ENCODE measurements around the gene MRO. TPM values are rescaled to one million over a fixed set of nuclear protein-coding genes. Genes with fewer than 3 reads are reported as not detected.
"Not testable (repeated sequence)": the region's sequence is repeated elsewhere in the genome, so short reads cannot be mapped to it uniquely, and the experiment has no call there.

Gene MRO
- polyA plus RNA-seq (2013, experiment 1 of 2; ENCODE audit: insufficient read length), result not detected
- not detected for polyA plus RNA-seq (2013, experiment 2 of 2; ENCODE audit: insufficient read length)

DNA sequence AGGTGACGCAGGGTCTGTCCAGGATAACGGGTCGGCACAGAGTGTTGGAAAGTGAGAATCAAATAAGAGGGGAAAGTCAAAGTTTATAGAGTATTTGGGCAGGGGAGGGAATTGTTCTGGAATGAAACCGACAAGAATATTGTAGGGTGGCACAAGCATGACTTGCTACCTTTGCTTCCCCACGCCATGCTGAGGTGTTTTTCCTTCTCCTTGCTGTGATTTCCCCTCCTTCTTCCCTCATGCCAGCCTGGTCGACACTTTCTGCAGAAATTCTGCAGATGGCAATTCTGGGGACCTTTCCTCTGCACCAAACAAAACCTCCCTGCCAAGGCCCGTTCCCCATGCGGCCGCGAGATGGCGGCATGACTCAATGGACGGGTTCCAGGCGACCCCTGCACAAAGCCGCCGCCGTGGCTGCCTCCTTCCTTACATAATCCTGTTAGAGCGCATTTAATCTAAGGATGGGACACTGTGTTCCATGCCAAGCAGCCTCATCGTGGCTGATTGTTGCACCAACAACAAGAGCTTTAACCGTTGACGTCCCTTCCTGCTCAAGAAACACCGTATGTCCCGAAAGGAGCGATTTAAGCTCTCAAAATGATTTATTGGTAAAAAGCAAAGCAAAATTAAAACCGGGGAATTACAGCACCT lies at the start of gene MRO:
Gene MRO, minus strand, starts transcription at position 289 of the 651 bp plus-strand sequence. CDS start 10,616 bp downstream, outside the sequence.
- peak; percentile 61 for DNase-seq

DNA sequence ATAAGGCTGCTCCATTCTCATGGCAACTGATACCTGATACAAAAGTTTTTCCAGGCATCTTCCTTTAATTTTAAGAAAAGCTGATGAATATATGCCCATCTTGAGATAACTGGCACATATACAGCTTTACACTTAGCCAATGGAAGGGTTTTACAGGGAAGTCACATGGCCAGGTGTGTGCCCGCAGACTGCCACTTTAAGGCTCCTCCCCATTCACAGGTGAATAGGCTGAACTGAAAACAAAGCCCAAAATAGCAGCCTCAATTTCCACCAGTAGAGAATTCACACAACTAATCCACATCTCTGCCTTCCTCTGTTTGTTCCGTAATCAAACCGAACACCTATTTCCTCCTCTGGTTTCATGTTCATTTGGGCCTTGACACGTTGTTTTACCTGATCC lies 49.3 kb upstream of the MRO start:
- DNase-seq, result no peak

DNA sequence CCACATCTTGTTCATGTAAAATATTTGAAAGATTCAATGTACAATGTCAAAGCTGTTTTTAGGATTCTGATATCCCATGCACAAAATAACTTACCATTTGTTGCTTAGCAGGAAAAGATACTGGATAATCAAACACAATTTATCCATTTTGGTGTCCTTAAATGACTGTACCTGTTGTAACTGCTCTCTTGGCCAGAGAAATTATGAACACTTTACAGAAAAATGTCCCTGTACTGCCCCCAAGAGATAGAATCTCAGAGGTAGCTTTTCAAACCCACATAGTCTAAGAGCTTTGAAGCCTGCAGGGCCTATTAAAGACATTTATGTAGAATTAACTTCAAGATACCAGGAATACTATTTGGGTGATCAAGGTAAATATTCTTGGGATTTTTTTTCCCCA lies 46.9 kb upstream of the MRO start:
- DNase-seq, result no peak

DNA sequence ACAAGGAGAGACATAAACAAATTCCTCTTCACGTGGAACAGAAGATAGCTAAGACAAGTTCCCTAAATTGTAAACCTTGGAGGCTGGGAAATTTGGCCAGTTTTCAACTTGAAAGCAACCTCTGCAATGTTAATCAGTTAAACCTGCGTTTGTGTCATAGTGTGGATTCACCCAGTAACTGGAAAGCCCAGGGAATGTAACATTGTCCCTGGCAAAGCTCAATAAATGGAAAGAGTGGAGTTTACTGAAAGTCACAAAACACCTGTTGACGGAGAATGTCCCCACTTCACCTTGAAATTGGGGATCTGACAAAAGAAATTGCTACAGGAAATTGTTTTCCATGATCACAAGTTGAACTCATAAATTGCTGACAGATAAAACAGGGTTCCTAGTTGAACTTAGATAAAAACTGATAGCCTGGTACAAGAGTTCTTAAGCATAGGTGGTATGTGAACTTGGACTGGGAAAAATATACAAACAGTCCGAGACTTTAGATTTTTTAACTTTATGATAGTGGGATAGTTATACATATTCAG lies 44.1 kb upstream of the MRO start:
- DNase-seq, result no peak

DNA sequence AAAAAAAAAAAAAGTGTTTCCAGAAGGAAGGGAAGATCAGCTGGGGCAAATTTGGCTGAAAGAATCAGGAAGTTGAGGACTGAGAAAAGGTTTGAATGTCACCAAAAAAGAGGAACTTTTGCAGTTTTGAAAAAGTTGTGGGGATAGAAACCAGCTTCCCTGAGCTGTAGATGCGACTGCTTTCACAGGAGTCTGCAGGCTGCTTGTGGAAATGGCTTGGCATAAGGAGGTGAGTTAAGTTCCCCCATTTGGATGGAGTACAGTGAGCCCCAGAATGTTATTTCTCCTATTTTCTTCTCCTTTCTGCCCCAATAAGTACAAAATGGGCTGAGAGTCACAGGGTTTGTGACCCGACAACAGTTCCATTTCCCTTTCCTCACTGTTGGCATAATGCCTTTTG lies 42.6 kb upstream of the MRO start:
- DNase-seq, result no peak

DNA sequence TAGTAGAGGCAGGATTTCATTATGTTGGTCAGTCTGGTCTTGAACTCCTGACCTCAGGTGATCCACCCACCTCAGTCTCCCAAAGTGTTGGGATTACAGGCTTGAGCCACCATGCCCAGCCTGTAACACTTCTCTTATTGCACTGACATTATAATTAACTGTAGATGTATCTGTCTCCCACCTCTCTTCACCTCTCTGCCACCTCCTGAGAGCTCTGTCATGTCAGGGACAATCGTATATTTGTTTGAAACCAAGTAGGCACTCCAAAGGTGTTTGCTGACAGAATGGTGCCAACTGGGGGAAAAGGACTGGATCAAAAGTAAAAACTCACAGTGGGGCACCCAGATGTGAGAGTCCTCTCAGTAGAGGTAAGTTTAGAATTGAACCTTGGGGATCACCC lies 41.8 kb upstream of the MRO start:
- no peak for DNase-seq

DNA sequence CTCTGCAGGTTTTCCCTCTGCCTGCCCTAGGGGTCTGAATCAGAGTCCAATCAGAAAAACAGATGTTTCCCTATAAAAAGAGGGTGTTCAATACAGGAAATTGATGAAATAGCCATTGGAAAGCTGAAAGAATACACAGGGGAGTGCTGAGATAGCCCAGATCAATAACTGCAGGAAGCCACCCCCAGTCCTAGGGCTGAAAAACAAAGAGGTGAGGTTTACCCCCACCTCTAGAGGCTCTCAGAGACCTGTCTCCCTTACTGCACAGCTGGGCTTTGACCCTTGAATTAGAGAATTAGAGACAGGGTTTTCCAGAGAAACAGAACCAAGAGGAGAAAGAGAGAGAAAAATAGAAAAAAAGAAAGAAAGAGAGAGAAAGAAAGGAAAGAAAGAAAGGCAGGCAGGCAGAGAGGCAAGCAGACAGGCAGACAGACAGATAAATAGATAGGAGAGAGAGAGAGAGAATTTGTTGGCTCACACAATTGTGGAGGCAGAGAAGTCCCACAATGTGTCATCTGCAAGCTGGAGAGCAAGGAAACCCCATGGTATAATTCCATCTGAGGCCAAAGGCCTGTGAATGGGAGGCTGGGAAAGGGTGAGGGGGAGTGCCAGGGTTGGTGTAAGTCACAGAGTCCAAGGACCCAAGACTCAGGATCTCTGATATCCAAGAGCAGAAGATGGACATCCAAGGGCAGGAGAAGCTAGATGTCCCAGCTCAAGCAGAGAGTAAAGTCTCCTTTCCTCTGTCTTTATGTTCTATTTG lies 40.2 kb upstream of the MRO start:
- DNase-seq, result no peak

DNA sequence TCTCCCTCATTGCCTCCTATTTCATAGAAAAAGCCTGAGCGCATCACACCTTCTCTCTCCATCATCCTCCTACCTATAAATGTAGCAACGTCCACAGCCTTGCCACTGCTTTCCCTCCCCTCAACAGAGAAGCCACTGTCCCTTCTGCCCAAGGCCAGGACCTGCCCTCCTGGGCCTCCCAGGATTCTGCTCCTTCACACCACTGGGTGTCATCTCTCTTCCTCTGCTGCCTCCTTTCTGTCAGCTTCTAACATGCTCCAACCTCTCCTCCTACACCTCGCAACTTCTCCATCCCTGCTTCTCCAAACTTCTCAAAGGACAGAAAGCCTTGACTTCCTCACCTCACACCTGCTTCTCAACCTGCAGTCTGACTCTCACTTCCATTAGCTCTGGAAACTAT lies 37.9 kb upstream of the MRO start:
- DNase-seq, result no peak

DNA sequence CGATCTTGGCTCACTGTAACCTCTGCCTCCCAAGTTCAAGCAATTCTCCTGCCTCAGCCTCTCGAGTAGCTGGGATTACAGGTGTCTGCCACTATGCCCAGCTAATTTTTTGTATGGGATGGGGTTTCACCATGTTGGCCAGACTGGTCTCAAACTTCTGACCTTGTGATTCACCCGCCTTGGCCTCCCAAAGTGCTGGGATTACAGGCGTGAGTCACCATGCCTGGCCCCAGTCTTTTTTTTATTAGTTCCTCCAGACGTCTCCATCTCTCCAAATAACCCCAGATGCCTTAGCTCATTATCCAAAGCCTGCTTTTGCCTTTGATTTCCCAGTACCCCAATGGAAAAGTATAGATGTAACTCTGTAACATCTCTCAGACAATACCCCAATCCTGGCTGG lies 37.4 kb upstream of the MRO start:
- not testable (repeated sequence) for DNase-seq

DNA sequence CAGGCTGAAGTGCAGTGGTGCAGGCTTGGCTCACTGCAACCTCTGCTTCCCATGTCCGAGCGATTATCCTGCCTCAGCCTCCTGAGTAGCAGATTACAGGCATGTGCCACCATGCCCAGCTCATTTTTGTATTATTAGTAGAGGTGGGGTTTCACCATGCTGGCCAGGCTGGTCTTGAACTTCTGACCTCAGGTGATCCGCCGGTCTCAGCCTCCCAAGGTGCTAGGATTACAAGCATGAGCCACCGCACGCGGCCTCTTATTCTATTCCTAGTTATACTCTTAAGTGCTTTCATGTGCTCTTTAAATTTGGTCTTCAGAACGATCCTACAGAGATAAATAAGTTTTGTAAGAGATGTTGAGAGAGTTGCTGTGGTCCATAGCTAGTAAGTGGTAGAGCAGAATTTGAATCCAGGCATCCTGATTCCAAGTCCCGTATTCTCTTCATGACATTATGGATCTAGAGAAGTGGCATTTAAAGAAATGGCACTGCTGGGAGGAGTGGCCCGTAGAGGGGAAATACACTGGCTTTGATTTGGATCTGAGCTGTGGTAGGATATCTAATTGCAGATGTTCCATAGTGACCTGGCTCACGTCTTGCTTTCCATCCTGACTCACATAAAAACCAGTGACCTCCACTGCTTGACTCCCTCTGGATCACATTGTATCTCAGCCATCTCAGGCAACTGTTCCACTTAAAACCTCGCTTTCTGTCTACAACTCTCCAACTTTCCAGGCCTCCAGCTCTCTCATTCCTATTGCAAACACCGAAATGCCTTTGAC lies 36.4 kb upstream of the MRO start:
- DNase-seq, result no peak

DNA sequence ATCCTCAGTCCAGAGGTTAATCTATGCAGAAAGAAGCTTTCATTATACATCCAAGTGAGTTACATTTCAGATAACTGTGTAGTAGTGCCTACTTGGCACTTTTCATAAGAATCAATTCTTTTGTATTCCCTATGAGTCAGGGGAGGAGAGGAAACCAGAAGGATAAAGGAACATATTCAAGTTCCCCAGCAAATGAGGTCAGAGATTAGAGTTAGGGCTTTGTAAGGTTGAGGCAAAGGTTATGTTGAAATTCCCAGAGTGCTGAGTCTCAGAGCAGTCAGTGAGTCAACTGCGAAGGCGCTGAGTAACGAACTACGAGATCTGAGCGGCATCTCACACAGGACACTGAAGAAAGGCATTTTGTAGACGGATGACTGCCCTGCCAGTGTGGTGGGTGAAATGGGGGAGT lies 34.1 kb upstream of the MRO start:
- DNase-seq, result no peak

DNA sequence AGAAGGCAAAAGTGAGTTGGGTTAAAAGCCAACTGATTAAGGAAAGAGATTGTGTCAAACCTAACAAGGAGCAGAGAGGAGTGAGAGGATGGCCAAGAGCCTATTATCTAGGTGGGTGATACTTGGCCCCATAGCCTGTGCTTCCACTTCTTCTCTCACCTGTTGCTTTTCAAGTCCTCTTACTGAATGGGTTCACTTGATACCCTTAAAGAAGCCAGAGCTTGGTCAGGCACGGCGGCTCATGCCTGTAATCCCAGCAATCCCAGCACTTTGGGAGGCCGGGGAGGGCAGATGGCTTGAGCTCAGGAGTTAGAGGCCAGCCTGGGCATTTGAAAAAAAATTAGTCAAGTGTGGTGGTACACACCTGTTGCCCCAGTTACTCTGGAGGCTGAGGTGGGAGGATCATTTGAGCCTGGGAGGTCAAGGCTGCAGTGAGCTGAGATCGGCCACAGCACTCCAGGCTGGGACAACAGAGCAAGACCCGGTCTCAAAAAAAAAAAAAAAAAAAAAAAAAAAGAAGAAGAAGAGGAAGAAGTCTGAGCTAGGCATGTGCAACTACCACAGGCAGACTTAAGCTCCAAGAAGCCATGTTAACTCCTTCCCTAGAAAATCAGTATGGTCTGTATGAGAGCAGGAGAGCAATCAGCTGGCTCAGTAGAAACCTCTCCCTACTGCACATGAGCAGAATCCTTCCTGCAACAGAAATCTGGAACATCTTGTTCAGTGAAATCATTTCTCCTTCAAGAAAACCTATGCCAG lies 30.7 kb upstream of the MRO start:
- no peak for DNase-seq

DNA sequence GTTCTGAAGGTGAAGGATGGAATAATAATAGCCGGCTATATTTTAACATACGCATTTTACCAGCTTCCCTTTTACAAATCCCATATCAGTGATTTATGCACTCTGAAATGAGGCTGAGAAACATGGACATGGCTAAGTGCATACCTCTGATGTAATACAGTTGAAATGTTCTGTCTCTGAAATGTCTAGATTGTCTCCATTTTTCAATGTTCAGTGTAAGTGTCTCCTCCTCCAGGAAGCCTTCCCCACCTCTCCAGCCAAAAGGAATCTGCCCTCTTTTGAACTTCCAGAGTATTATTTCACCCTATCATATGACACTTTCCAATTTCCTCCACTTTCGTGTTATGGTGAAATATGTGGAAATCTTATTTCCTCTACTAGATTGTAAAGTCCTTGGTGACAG lies 29.6 kb upstream of the MRO start:
- DNase-seq, result no peak

DNA sequence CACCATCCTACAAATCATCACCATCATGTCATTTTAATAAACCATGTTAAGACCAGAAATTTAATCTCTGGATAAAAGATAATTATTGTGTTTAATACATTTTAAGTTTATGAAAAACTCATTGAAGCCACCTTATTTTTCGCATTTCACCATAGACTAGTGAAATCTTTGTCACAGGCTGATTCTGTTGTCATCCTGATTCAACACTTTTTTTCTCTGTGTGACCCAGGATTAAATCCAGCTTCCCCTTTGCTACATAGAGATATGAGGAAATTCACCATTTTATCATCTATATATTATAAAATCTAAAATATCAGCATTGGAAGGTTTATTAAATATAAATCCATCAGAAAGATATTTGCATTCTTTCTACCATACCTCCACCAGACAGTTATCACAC lies 29.2 kb upstream of the MRO start:
- DNase-seq, result no peak

DNA sequence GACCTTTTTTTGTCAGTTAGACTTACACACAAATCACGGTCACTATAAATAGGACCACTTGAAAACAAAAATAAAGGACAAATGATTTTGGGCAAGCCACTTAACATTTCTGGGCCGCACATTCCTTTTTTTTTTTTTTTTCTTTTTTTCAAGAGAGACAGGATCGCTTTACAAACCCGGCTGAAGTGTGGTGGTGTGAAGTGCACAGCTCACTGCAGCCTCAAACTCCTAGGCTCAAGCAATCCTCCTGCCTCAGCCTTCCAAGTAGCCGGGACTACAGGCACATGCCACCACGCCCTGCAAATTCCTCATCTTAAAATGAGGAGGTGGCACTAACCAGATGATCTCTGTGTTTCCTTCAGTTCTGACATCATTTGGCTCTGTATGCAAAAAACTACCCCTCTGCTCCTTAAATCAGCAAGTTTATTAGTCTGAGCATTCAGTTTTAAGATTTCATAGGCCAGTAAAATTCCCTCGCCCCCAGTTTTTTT lies 28.3 kb upstream of the MRO start:
- no peak for DNase-seq

DNA sequence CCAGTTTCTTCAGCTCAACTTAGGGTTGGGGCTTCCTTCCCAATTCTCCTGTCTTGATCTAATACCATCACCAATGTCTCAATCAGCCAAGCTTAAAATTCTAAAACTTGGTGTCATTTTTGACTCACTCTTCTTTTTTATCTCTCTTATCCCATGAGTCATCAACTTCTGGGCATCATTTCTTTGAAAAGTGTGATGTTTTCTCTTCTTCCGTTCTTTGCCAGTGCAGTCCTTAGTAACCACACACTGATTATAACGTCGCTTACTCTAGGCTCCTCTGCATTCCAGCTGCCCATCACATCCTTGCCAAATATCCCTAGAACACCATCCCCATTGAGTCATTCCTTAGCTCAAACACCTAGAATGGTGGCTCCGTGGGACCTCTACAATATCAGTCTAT lies 27.4 kb upstream of the MRO start:
- DNase-seq, result peak; percentile 46

DNA sequence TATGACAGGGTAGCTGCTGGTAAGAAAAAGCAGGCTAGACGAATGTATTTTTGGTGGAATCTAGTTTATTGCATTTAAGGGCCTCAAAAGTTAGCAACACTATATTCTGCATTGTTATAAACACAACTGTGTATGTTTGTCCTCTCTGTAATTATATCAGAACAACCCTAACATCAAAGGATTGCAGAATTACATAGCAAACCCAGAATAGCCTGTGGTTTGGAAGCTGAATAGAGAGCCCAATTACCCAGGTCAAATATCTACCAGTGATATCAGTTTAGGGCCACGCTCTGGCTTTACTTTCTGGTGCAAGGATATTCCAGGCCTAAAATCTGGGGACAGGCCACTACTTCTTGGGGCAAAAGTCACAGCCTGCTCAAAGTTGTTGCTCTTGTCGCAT lies 25.1 kb upstream of the MRO start:
- DNase-seq, result no peak

DNA sequence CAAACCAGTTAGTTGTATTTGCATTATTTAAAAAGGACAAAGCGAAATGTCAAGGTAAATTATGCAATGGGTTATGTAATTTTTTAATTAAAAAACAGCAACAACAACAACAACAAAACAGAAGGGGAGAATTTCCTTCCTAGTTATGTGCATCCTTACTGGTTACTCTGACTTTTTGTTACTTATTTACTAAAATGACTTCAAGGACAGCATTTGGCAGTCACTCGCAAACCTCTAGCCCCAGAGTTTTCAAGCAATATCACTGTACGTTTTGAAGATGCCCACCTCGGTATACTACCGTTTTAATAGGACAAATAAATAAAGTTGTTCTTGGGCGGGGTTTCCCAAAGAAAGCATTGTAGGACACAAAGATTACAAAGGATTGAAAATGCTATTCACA lies 24.7 kb upstream of the MRO start:
- DNase-seq, result no peak

DNA sequence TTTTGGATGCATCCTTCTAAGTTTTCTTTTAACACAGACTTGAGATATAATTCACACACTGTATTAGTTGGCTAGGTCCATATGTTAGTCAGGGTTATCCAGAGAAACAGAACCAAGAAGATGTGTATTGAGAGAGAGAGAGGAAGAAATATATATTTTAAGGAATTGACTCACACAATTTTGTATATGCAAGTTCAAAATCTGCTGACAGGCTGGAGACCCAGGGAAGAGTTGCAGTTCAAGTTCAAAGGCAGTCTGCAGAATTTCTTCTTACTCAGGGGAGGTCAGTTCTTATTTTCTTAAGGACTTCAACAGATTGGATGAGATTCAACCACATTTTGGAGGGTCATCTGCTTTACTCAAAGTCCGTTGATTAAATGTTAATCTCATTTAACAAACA lies 23.0 kb upstream of the MRO start:
- DNase-seq, result no peak

DNA sequence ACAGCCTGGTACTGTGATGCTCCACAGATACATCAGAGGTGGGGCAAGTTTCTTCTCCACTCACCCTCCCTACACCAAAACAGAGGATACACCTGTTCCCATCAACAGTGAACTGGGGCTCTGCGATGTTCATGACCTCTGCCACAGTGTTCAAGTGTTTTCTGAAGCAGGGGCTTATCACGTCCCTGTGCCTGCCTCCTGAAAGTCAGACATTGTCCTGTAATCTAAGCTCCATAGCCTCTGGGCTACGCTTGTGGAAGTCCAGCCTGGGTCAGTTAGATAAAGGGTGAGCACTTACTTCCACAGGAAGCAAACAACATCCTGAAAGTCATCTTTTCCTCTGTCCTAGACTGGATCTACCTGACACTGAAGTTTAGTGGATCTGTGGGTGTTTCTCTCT lies 20.2 kb upstream of the MRO start:
- DNase-seq, result no peak

DNA sequence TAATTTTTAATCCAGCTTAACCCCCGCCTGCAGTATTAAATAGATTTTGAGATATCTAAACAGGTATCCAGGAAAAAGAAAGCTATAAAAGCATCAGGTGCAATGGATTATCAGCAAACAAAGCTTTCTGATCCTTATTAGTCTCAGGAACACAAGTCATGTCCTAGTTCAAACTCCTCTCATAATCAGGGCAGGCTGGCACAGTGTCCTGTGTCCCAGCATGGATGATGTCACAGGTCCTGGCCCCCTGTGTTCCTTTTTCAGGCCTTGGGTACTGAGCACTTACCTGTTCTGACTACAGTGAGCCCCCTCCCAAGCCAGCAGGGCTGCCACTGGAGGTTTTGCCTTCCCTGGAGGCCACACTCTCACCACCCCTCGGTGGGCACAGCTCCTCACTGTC lies 19.5 kb upstream of the MRO start:
- no peak for DNase-seq

DNA sequence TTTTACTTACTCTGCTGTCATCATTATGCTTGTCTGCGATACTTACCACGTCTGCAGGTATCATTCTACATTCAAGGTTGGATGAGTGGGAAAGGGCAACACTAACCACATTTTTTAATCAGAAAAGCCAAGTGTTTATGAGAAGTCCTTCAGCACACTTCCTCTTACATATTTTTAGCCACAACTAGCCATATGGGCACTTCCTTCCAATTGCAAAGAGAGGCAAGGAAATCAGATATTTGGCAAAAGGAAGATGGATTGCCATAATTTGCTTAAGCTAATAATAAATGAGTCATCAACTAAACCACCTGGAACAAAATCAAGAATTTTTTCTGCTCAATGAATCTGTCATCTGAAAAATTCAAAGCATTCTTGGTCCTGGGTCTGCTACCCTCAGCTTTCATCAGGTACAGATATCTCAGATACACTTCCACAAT lies 16.7 kb upstream of the MRO start:
- peak; percentile 56 for DNase-seq

All from fibroblast of skin of back (primary cell).